ENCODE data around the gene CELF6.
A peak's percentile ranks its signal among the peaks of the same experiment; 100 is the strongest.

The CELF6 gene

GRCh38 chr15:72272997-72273352 is 47.0 kb downstream of the CELF6 start:
- no peaks in the 10 kb centered on the region for H3K9me2 ChIP-seq (replicated peaks; ENCODE audit: low read depth, low read length)
- peak overlapping the region; percentile 67 for H3K9ac ChIP-seq (ENCODE audit: low read depth, low read length, poor library complexity, severe bottlenecking)
- peak overlapping the region; percentile 89 for H2AFZ ChIP-seq (ENCODE audit: low read length)
- no peaks in the 10 kb centered on the region for H3K9me3 ChIP-seq (ENCODE audit: insufficient read depth, low read depth, low read length)
- H3K79me2 ChIP-seq (ENCODE audit: insufficient read depth, low read length), result peaks cover 30% of the 10 kb centered on the region
- no peaks in the 10 kb centered on the region for H3K36me3 ChIP-seq (ENCODE audit: insufficient read depth, low read length)
- peak overlapping the region; percentile 79 for H3K4me2 ChIP-seq (ENCODE audit: low read depth, low read length, poor library complexity, severe bottlenecking)
- peaks cover 6% of the 10 kb centered on the region for H4K20me1 ChIP-seq (ENCODE audit: insufficient read depth, low read length, poor library complexity, severe bottlenecking)
- H3K4me1 ChIP-seq (ENCODE audit: insufficient read depth, low read length, poor library complexity, severe bottlenecking), result peaks cover 25% of the 10 kb centered on the region
- H3K27me3 ChIP-seq (ENCODE audit: insufficient read depth, low read length, poor library complexity, severe bottlenecking), result no peaks in the 10 kb centered on the region
- H3F3A ChIP-seq (ENCODE audit: low read depth), result no peaks in the 10 kb centered on the region
- H3K4me3 ChIP-seq (ENCODE audit: low read length, poor library complexity, severe bottlenecking), result peak overlapping the region; percentile 72
- no peak for TF ChIP-seq EZH2phosphoT487 (IDR thresholded peaks at IDR 0.05; ENCODE audit: borderline replicate concordance)
- peak; percentile 8; the same call in 1 of the 2 replicates for TF ChIP-seq CTCF (conservative IDR thresholded peaks at IDR 0.05; ENCODE audit: low read length)

DNA sequence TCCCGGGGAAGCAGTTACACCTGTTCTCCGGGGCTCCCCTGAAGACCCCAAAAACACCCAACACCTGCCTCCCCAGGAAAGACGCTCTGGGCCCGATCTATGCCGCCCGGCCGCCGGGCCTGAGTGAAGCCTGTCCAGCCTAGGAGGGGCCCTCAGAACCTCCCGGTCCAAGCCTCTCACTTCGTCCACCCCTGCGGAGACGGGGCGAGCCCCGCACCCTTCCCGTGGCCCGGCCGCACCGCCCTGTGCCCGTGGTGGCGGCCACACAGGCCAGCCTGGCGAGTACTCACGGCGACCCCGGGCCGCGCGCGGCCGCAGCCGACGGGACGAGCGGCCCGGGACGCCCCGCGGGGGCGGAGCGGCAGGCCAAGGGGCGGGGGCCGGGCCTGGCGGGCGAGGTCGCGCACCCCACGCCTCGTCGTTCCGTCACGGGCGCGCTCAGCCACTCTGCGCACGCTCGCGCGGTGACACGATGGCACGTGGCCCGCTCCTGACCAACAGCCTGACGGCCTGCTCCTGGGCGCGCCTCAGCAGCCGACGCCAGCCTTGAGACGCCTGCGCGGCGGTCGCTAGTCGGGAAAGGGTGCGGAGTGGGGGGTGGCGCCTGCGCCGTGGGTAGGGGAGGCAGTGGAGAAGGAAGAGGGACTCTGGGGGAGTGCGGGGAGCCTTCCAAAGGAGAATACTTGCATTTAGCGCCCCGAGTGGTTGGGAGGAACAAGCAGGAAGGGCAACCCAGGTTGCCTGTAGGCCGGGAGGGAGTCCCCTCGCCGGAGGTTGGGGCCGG is 47.6 kb downstream of the CELF6 start, which contains the start of gene PARP6:
TSS of gene PARP6 (minus strand) at position 342 of the 784 bp plus-strand sequence. CDS start 5,077 bp downstream, outside the sequence.
- Histone ChIP-seq H3K27me3 (ENCODE audit: insufficient read depth, low read length, poor library complexity, severe bottlenecking) (no peaks in the 10 kb centered on the region), H3K9me3 (ENCODE audit: insufficient read depth, low read depth, low read length) (no peaks in the 10 kb centered on the region), H3F3A (ENCODE audit: low read depth) (no peaks in the 10 kb centered on the region), H3K4me1 (ENCODE audit: insufficient read depth, low read length, poor library complexity, severe bottlenecking) (peaks cover 25% of the 10 kb centered on the region), H3K9ac (ENCODE audit: low read depth, low read length, poor library complexity, severe bottlenecking) (peak within 1 kb of the TSS; percentile 86), H3K36me3 (ENCODE audit: insufficient read depth, low read length) (peaks cover under 1% of the 10 kb centered on the region; the same call in 1 of the 2 replicates), H2AFZ (ENCODE audit: low read length) (peak within 1 kb of the TSS; percentile 93), H3K4me2 (ENCODE audit: low read depth, low read length, poor library complexity, severe bottlenecking) (peak within 1 kb of the TSS; percentile 81), H4K20me1 (ENCODE audit: insufficient read depth, low read length, poor library complexity, severe bottlenecking) (peaks cover 6% of the 10 kb centered on the region), H3K9me2 (replicated peaks; ENCODE audit: low read depth, low read length) (no peaks in the 10 kb centered on the region), H3K79me2 (ENCODE audit: insufficient read depth, low read length) (peaks cover 30% of the 10 kb centered on the region), H3K4me3 (ENCODE audit: low read length, poor library complexity, severe bottlenecking) (peak within 1 kb of the TSS; percentile 87)
- TF ChIP-seq EZH2phosphoT487 (IDR thresholded peaks at IDR 0.05; ENCODE audit: borderline replicate concordance), result no peak
- peak; percentile 67 for TF ChIP-seq CTCF (conservative IDR thresholded peaks at IDR 0.05; ENCODE audit: low read length)

DNA sequence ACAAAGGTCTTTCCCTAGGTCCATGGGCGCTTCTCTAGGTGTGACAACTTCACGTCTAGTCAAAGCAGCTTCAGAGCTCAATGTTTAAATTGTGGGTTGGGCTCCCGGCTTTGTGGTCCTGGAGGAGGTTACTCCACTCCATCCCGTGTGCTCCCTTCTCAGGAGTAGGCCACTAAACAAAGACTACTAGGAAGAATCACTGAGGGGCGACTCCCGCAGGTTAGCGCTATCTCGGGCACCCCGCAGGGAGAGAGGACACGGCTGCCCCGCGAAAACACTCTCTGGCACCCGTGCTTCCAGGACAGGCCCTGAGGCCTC is 48.1 kb downstream of the CELF6 start:
- peaks cover 6% of the 10 kb centered on the region; the same call in 1 of the 2 replicates for H3K36me3 ChIP-seq (ENCODE audit: insufficient read depth, low read length)
- H3K9me2 ChIP-seq (replicated peaks; ENCODE audit: low read depth, low read length), result no peaks in the 10 kb centered on the region
- no peak for TF ChIP-seq CTCF (conservative IDR thresholded peaks at IDR 0.05; ENCODE audit: low read length)
- no peak for TF ChIP-seq EZH2phosphoT487 (IDR thresholded peaks at IDR 0.05; ENCODE audit: borderline replicate concordance)
- H2AFZ ChIP-seq (ENCODE audit: low read length), result peak overlapping the region; percentile 93
- H3K9ac ChIP-seq (ENCODE audit: low read depth, low read length, poor library complexity, severe bottlenecking), result peak overlapping the region; percentile 86
- H3K79me2 ChIP-seq (ENCODE audit: insufficient read depth, low read length), result peaks cover 30% of the 10 kb centered on the region
- peak overlapping the region; percentile 87 for H3K4me3 ChIP-seq (ENCODE audit: low read length, poor library complexity, severe bottlenecking)
- peak overlapping the region; percentile 81 for H3K4me2 ChIP-seq (ENCODE audit: low read depth, low read length, poor library complexity, severe bottlenecking)
- H3K9me3 ChIP-seq (ENCODE audit: insufficient read depth, low read depth, low read length), result no peaks in the 10 kb centered on the region
- H3F3A ChIP-seq (ENCODE audit: low read depth), result no peaks in the 10 kb centered on the region
- no peaks in the 10 kb centered on the region for H3K27me3 ChIP-seq (ENCODE audit: insufficient read depth, low read length, poor library complexity, severe bottlenecking)
- H3K4me1 ChIP-seq (ENCODE audit: insufficient read depth, low read length, poor library complexity, severe bottlenecking), result peaks cover 25% of the 10 kb centered on the region
- peaks cover 6% of the 10 kb centered on the region for H4K20me1 ChIP-seq (ENCODE audit: insufficient read depth, low read length, poor library complexity, severe bottlenecking)
